Esophagus squamous epithelium (tissue), 5 donors: ENCODE results near the gene NVL. TPM values are rescaled to one million over a fixed set of nuclear protein-coding genes. Genes with fewer than 3 reads are reported as not detected.

ENCODE experiments used
- DNase-seq: peaks from one replicate; lab custom pipeline; 2025; lab: John Stamatoyannopoulos, UW
- H3K27ac ChIP-seq, 4 donors: fragments of 200-600 bp; sonication (generic); one replicate each; pipeline ENCODE4 v1.5.1; 2016 to 2019; ENCODE audit warnings: mild to moderate bottlenecking in 1 of 4
- H3K27me3 ChIP-seq, 4 donors: fragments of 200-600 bp; sonication (generic); 1 replicate in 3 of 4; 2 replicates in 1 of 4; pipeline versions ENCODE4 v1.5.1 to v1.6.0; 2017 to 2021; ENCODE audit warnings: antibody characterized with exemption in 1 of 4
- H3K36me3 ChIP-seq, 3 donors: fragments of 200-600 bp; sonication (generic); one replicate each; pipeline ENCODE4 v1.5.1; 2016 to 2019
- H3K4me1 ChIP-seq, 3 donors: fragments of 200-600 bp; sonication (generic); one replicate each; pipeline ENCODE4 v1.5.1; 2017 to 2019
- H3K4me3 ChIP-seq, 4 donors: fragments of 200-600 bp; sonication (generic); 1 replicate in 3 of 4; 2 replicates in 1 of 4; pipeline ENCODE4 v1.5.1; 2016 to 2019; ENCODE audit warnings: mild to moderate bottlenecking in 2 of 4, moderate library complexity in 1 of 4
- H3K9me3 ChIP-seq, 3 donors: fragments of 200-600 bp; sonication (generic); one replicate each; pipeline ENCODE4 v1.5.1; 2016 to 2019
- CTCF ChIP-seq, 6 experiments: fragments of 450-650 bp in 4 of 6; fragments of 200-600 bp in 2 of 6; sonication (generic) in 2 of 6; IDR thresholded peaks; one replicate each; pipeline ENCODE4 v1.5.1; 2016 to 2019; ENCODE audit warnings: antibody characterized with exemption in 6 of 6, mild to moderate bottlenecking in 4 of 6, moderate library complexity in 4 of 6
- POLR2A ChIP-seq, 4 donors: fragments of 450-650 bp; IDR thresholded peaks; one replicate each; pipeline ENCODE4 v1.6.1; 2017; ENCODE audit warnings: antibody characterized with exemption in 4 of 4, mild to moderate bottlenecking in 4 of 4, moderate library complexity in 3 of 4
- WGBS, 2 donors: methylation state at CpG; one replicate each; pipeline ENCODE4 v1.1.5; 2018; 5-methylcytosine and 5-hydroxymethylcytosine counted together
- intact Hi-C: fragments of 100-400 bp; cut with DNase I; formaldehyde crosslinking; loops from one replicate; pipeline ENCODE4 v1.15.0; 2022
- total RNA-seq, 4 donors: library from RNA; depleted of rRNA; stranded (reverse); fragments of >200 nt; gene quantifications; one replicate each; pipeline ENCODE4 v1.1.0, GENCODE V29; 2016
- donor health status: DM: yes; HTN: yes; CAD: no.

The NVL gene
- total RNA-seq, 4 donors from 2014 or later, result 10.5 to 27.7 (median 22.0) TPM

- DNase-seq, result no peak
- 26 to 29% methylated on average over 5 of the region's 5 CpGs for WGBS, 2 donors
- H3K27me3 ChIP-seq, result no peaks in the 10 kb centered on the region
- H3K36me3 ChIP-seq, result peaks cover 0 to 28% (median 5%) of the 10 kb centered on the region in 3 donors
- TF ChIP-seq POLR2A (IDR thresholded peaks at IDR 0.05) (no peak), CTCF (IDR thresholded peaks at IDR 0.05) (no peak)
- no peaks in the 10 kb centered on the region for H3K9me3 ChIP-seq
- peaks cover 0 to 63% (median 8%) of the 10 kb centered on the region in 3 donors for H3K4me1 ChIP-seq
- no peak overlapping the region for H3K4me3 ChIP-seq
- intact Hi-C loops, result no loop called here
- peak overlapping the region in 3 of 4 donors; percentile 22 to 63 (median 36) for H3K27ac ChIP-seq
Observed at GRCh38 chr1:224196813-224197600, 133.0 kb downstream of the NVL start.

- no peak overlapping the region for H3K27ac ChIP-seq
- intact Hi-C loops, result no loop called here
- no peaks in the 10 kb centered on the region for H3K27me3 ChIP-seq
- WGBS, 2 donors, result 84 to 87% methylated on average over 8 of the region's 8 CpGs
- no peak overlapping the region for H3K4me3 ChIP-seq
- H3K9me3 ChIP-seq, result no peaks in the 10 kb centered on the region
- TF ChIP-seq CTCF (IDR thresholded peaks at IDR 0.05) (no peak), POLR2A (IDR thresholded peaks at IDR 0.05) (no peak)
- DNase-seq, result no peak
- peaks cover 0 to 54% (median 5%) of the 10 kb centered on the region in 3 donors for H3K36me3 ChIP-seq
- H3K4me1 ChIP-seq, result peaks cover 0 to 70% (median 2%) of the 10 kb centered on the region in 3 donors
Observed at GRCh38 chr1:224193319-224193966, 136.5 kb downstream of the NVL start.

- intact Hi-C loops, result no loop called here
- TF ChIP-seq POLR2A (IDR thresholded peaks at IDR 0.05) (no peak), CTCF (IDR thresholded peaks at IDR 0.05) (no peak)
- H3K9me3 ChIP-seq, result no peaks in the 10 kb centered on the region
- no peak overlapping the region for H3K4me3 ChIP-seq
- H3K27me3 ChIP-seq, result no peaks in the 10 kb centered on the region
- H3K27ac ChIP-seq, result no peak overlapping the region
- 58 to 61% methylated on average over 5 of the region's 5 CpGs for WGBS, 2 donors
- peaks cover 0 to 54% (median 5%) of the 10 kb centered on the region in 3 donors for H3K36me3 ChIP-seq
- H3K4me1 ChIP-seq, result peaks cover 0 to 65% (median 2%) of the 10 kb centered on the region in 3 donors
- DNase-seq, result no peak
Observed at GRCh38 chr1:224192082-224192788, 137.7 kb downstream of the NVL start.

- H3K36me3 ChIP-seq, result peaks cover 0 to 46% (median 5%) of the 10 kb centered on the region in 3 donors
- DNase-seq, result no peak
- no peak overlapping the region for H3K4me3 ChIP-seq
- 87 to 92% methylated on average over 7 of the region's 7 CpGs for WGBS, 2 donors
- peaks cover 6 to 67% (median 18%) of the 10 kb centered on the region in 3 donors for H3K4me1 ChIP-seq
- intact Hi-C loops, result no loop called here
- H3K27me3 ChIP-seq, result no peaks in the 10 kb centered on the region
- no peaks in the 10 kb centered on the region for H3K9me3 ChIP-seq
- TF ChIP-seq POLR2A (IDR thresholded peaks at IDR 0.05), result no peak
- no peak for TF ChIP-seq CTCF (IDR thresholded peaks at IDR 0.05)
- H3K27ac ChIP-seq, result no peak overlapping the region
Observed at GRCh38 chr1:224189561-224189960, 140.4 kb downstream of the NVL start.
